SK-N-SH treated with all-trans-retinoic acid at 6 μM for 48 hours (cell line): Measurements from ENCODE around the gene ALDH8A1.

ENCODE experiments used
- ATAC-seq: fragments of 200-7000 bp; cut with Tn5 transposase; 3 replicates; pipeline ENCODE4 v1.9.1; 2020; ENCODE audit warnings: mild to moderate bottlenecking, moderate library complexity
- ARNTL ChIP-seq: fragments of 450-650 bp; formaldehyde crosslinking; IDR thresholded peaks from 2 replicates; pipeline ENCODE4 v1.5.0; 2020; ENCODE audit warnings: low read depth, mild to moderate bottlenecking, moderate library complexity, borderline replicate concordance
- BACH2 ChIP-seq: fragments of 250-450 bp; sonication (Bioruptor Pico); IDR thresholded peaks from 2 replicates; pipeline ENCODE4 v1.9.0; 2021; ENCODE audit warnings: mild to moderate bottlenecking, borderline replicate concordance
- CSDC2 ChIP-seq: fragments of 250-450 bp; sonication (Bioruptor Pico); IDR thresholded peaks from 2 replicates; pipeline ENCODE4 v1.5.0; 2020; ENCODE audit warnings: mild to moderate bottlenecking, moderate library complexity
- ESRRG ChIP-seq: fragments of 250-450 bp; sonication (Bioruptor Pico); IDR thresholded peaks from 2 replicates; pipeline ENCODE4 v1.6.1; 2021; ENCODE audit warnings: mild to moderate bottlenecking
- ISL1 ChIP-seq: fragments of 250-450 bp; sonication (Bioruptor Pico); IDR thresholded peaks from 2 replicates; pipeline ENCODE4 v2.1.2; 2022; ENCODE audit warnings: mild to moderate bottlenecking, moderate library complexity
- OSR1 ChIP-seq: fragments of 250-450 bp; sonication (Bioruptor Pico); IDR thresholded peaks from 2 replicates; pipeline ENCODE4 v1.8.0; 2022; ENCODE audit warnings: moderate library complexity, mild to moderate bottlenecking, inconsistent platforms
- PATZ1 ChIP-seq: fragments of 250-450 bp; sonication (Bioruptor Pico); IDR thresholded peaks from 2 replicates; pipeline ENCODE4 v1.8.0; 2020; ENCODE audit warnings: mild to moderate bottlenecking, moderate library complexity, borderline replicate concordance
- PPARA ChIP-seq: fragments of 250-450 bp; sonication (Bioruptor Pico); IDR thresholded peaks from 2 replicates; pipeline ENCODE4 v1.5.0; 2020; ENCODE audit warnings: mild to moderate bottlenecking, borderline replicate concordance
- RARB ChIP-seq: fragments of 250-450 bp; sonication (Bioruptor Pico); IDR thresholded peaks from 2 replicates; pipeline ENCODE4 v1.8.0; 2021; ENCODE audit warnings: mild to moderate bottlenecking, moderate library complexity
- SNAI2 ChIP-seq: fragments of 250-450 bp; sonication (Bioruptor Pico); IDR thresholded peaks from 2 replicates; pipeline ENCODE4 v1.5.0; 2020; ENCODE audit warnings: mild to moderate bottlenecking, moderate library complexity
- TCF4 ChIP-seq: fragments of 250-450 bp; sonication (Bioruptor Pico); IDR thresholded peaks from 2 replicates; pipeline ENCODE4 v1.8.0; 2021; ENCODE audit warnings: mild to moderate bottlenecking, moderate library complexity, borderline replicate concordance
- TOX ChIP-seq: fragments of 250-450 bp; sonication (Bioruptor Pico); IDR thresholded peaks from 2 replicates; pipeline ENCODE4 v1.8.0; 2021; ENCODE audit warnings: mild to moderate bottlenecking, moderate library complexity, borderline replicate concordance
- TSHZ2 ChIP-seq: fragments of 250-450 bp; sonication (Bioruptor Pico); IDR thresholded peaks from 2 replicates; pipeline ENCODE4 v1.5.0; 2020; ENCODE audit warnings: mild to moderate bottlenecking, moderate library complexity
- ZC3H10 ChIP-seq: fragments of 250-450 bp; sonication (Bioruptor Pico); IDR thresholded peaks from 2 replicates; pipeline ENCODE4 v1.5.1; 2021; ENCODE audit warnings: mild to moderate bottlenecking, moderate library complexity
- ZFP30 ChIP-seq: fragments of 450-650 bp; formaldehyde crosslinking; IDR thresholded peaks from 2 replicates; pipeline ENCODE4 v1.5.0; 2022; ENCODE audit warnings: mild to moderate bottlenecking, moderate library complexity
- ZNF70 ChIP-seq: fragments of 450-650 bp; formaldehyde crosslinking; IDR thresholded peaks from 2 replicates; pipeline ENCODE4 v1.5.0; 2020; ENCODE audit warnings: mild to moderate bottlenecking, moderate library complexity
- ZNF8 ChIP-seq: fragments of 450-650 bp; formaldehyde crosslinking; IDR thresholded peaks from 2 replicates; pipeline ENCODE4 v1.5.0; 2020; ENCODE audit warnings: mild to moderate bottlenecking, moderate library complexity
- TF ChIP-seq, protein P1 (sequence below): fragments of 250-450 bp; sonication (Bioruptor Pico); IDR thresholded peaks from 2 replicates; pipeline ENCODE4 v1.5.1; 2020; ENCODE audit warnings: low read depth, mild to moderate bottlenecking, moderate library complexity
- TF ChIP-seq, protein P2 (sequence below): fragments of 250-450 bp; sonication (Bioruptor Pico); IDR thresholded peaks from 2 replicates; pipeline ENCODE4 v1.8.0; 2021; ENCODE audit warnings: low read depth, mild to moderate bottlenecking, moderate library complexity, borderline replicate concordance

ALDH8A1 gene

DNA sequence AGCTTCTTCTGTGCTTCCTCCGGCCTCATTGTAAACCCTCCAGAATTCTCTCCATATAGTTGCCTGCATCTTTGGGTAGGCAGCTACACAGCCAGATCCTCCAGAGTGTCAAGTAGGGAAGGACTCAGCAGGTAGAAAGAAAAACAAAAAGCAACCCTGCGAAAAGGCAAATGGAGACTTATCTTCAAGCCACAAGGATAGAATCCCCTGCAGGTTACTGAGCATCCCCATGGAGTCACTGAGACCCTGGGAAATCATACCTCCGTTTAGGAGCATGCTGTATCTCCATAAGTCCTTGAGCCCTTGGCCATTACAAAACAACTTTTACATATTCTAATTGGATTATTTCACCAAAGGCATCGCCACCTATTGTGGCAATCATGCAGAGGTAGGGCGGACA, 28.6 kb downstream of the ALDH8A1 start (continued):
- no peak for TF ChIP-seq ZFP30 (CRISPR knock-in tag)
- TF ChIP-seq TCF4 (CRISPR knock-in tag) = no peak
- TF ChIP-seq, all 23 proteins: peak for 0

- no peak for TF ChIP-seq BACH2 (CRISPR knock-in tag)
- TF ChIP-seq PPARA (CRISPR knock-in tag) = no peak
- TF ChIP-seq, protein P1, sequence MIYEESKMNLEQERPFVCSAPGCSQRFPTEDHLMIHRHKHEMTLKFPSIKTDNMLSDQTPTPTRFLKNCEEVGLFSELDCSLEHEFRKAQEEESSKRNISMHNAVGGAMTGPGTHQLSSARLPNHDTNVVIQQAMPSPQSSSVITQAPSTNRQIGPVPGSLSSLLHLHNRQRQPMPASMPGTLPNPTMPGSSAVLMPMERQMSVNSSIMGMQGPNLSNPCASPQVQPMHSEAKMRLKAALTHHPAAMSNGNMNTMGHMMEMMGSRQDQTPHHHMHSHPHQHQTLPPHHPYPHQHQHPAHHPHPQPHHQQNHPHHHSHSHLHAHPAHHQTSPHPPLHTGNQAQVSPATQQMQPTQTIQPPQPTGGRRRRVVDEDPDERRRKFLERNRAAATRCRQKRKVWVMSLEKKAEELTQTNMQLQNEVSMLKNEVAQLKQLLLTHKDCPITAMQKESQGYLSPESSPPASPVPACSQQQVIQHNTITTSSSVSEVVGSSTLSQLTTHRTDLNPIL (CRISPR knock-in tag) = no peak
- TF ChIP-seq ZNF70 (CRISPR knock-in tag) = no peak
- TF ChIP-seq ZFP30 (CRISPR knock-in tag) = no peak
- TF ChIP-seq PATZ1 (CRISPR knock-in tag) = peak; percentile 48; the same call in 1 of the 2 replicates
- peak; percentile 44; the same call in 1 of the 2 replicates for TF ChIP-seq ISL1 (CRISPR knock-in tag)
- TF ChIP-seq TCF4 (CRISPR knock-in tag) = no peak
- TF ChIP-seq TOX (CRISPR knock-in tag) = no peak
- TF ChIP-seq CSDC2 (CRISPR knock-in tag) = no peak
- ATAC-seq = no peak; the same call in 1 of the 3 replicates
Observed at GRCh38 chr6:134920422-134920821, 29.5 kb downstream of the ALDH8A1 start.

DNA sequence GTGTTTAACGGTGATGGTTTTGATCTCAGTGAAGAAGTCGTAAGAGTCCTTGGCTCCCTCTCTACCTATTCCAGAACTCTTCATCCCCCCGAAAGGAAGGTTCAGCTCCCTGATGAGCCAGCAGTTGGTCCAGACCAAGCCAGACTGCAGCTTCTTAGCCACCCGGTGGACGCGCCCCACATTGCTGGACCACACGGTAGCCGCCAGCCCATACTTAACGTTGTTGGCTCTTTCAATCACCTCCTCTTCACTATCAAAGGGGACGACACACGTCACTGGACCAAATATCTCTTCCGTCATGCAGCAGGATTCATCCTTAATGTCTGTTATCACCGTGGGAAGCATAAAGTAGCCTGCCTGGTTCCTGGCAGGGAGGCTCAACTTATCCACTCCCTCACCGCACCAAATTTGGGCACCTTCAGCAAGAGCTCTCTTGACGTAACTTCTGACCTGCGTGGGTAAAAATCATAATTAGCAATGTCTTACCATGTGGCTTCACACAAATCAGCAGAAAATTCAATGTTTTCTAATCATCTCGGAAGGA, 31.4 kb downstream of the ALDH8A1 start:
- no peak for ATAC-seq

DNA sequence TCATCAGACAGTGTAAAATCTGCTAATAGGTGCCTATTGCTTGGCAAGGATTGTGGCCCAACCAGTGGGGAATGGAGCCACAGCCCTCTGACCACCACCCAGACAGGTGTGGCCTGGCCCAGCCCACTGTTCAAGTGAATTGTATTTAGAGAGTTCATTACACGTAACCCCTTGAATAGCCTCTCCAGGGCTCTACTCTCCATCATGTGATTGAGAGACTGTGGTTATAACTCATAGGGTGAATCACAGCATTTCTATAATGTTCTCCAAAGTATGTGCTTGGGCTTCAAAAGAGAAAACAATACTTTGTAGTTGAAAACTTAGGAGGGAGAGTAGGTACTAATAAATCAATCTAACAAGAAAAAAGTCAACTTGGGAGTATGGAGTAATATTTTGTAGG, 38.4 kb downstream of the ALDH8A1 start:
- TF ChIP-seq TSHZ2 (CRISPR knock-in tag) = no peak
- TF ChIP-seq ISL1 (CRISPR knock-in tag) = no peak
- TF ChIP-seq BACH2 (CRISPR knock-in tag) = no peak
- no peak for TF ChIP-seq PATZ1 (CRISPR knock-in tag)
- TF ChIP-seq TCF4 (CRISPR knock-in tag) = no peak
- TF ChIP-seq ZNF70 (CRISPR knock-in tag) = no peak
- no peak for ATAC-seq

More for the DNA sequence above, 31.4 kb downstream of the ALDH8A1 start:
- no peak for TF ChIP-seq ZNF70 (CRISPR knock-in tag)
- TF ChIP-seq SNAI2 = no peak
- no peak for TF ChIP-seq PPARA (CRISPR knock-in tag)
- no peak for TF ChIP-seq CSDC2 (CRISPR knock-in tag)
- TF ChIP-seq ZFP30 (CRISPR knock-in tag) = no peak
- TF ChIP-seq, protein P1 (CRISPR knock-in tag) = no peak
- TF ChIP-seq, protein P2, sequence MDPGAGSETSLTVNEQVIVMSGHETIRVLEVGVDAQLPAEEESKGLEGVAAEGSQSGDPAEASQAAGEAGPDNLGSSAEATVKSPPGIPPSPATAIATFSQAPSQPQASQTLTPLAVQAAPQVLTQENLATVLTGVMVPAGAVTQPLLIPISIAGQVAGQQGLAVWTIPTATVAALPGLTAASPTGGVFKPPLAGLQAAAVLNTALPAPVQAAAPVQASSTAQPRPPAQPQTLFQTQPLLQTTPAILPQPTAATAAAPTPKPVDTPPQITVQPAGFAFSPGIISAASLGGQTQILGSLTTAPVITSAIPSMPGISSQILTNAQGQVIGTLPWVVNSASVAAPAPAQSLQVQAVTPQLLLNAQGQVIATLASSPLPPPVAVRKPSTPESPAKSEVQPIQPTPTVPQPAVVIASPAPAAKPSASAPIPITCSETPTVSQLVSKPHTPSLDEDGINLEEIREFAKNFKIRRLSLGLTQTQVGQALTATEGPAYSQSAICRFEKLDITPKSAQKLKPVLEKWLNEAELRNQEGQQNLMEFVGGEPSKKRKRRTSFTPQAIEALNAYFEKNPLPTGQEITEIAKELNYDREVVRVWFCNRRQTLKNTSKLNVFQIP = no peak
- no peak for TF ChIP-seq ZNF8 (CRISPR knock-in tag)
- TF ChIP-seq ISL1 (CRISPR knock-in tag) = no peak
- TF ChIP-seq ESRRG (CRISPR knock-in tag) = no peak
- no peak for TF ChIP-seq ZC3H10 (CRISPR knock-in tag)
- TF ChIP-seq ARNTL (CRISPR knock-in tag) = no peak
- TF ChIP-seq RARB (CRISPR knock-in tag) = no peak
- TF ChIP-seq TOX (CRISPR knock-in tag) = no peak
- TF ChIP-seq BACH2 (CRISPR knock-in tag) = no peak
- TF ChIP-seq OSR1 (CRISPR knock-in tag) = no peak
- TF ChIP-seq, all 23 proteins: peak for 0
